Glomerular endothelial cell (primary cell): ENCODE measurements around the gene IFITM5. TPM values are rescaled to one million over a fixed set of nuclear protein-coding genes. Genes with fewer than 3 reads are reported as not detected.
"Not testable (repeated sequence)": the region's sequence is repeated elsewhere in the genome, so short reads cannot be mapped to it uniquely, and the experiment has no call there.

Experiments used
- DNase-seq: peaks from one replicate; pipeline ENCODE4 v3.0.0-alpha.2; 2011; ENCODE audit warnings: low read depth, low spot score; ENCODE audit errors: extremely low read depth
- total RNA-seq: library from RNA; depleted of rRNA; stranded (reverse); fragments of >200 nt; gene quantifications from 2 replicates; pipeline ENCODE4 v1.2.3, GENCODE V29; 2015

The IFITM5 gene
- total RNA-seq, 1 donor from 2014 or later: not detected

GRCh38 chr11:269146-269890, 30.0 kb downstream of the IFITM5 start:
- DNase-seq: no peak

GRCh38 chr11:268716-269145, 30.6 kb downstream of the IFITM5 start:
- not testable (repeated sequence) for DNase-seq

GRCh38 chr11:267491-267994, 31.8 kb downstream of the IFITM5 start:
- DNase-seq: no peak

- DNase-seq: no peak
Observed at GRCh38 chr11:266676-267439, 32.5 kb downstream of the IFITM5 start.

- no peak for DNase-seq
Observed at GRCh38 chr11:261624-262023, 37.7 kb downstream of the IFITM5 start.

GRCh38 chr11:259413-259812, 39.9 kb downstream of the IFITM5 start:
- no peak for DNase-seq

GRCh38 chr11:257766-258493, 41.4 kb downstream of the IFITM5 start:
- no peak for DNase-seq

GRCh38 chr11:256952-257737, 42.2 kb downstream of the IFITM5 start:
- no peak for DNase-seq

- no peak for DNase-seq
Observed at GRCh38 chr11:255816-256215, 43.5 kb downstream of the IFITM5 start.

GRCh38 chr11:255176-255575, 44.1 kb downstream of the IFITM5 start:
- no peak for DNase-seq

- DNase-seq: no peak
Observed at GRCh38 chr11:253886-254270, 45.4 kb downstream of the IFITM5 start.

- no peak for DNase-seq
Observed at GRCh38 chr11:253160-253885, 46.0 kb downstream of the IFITM5 start.

- no peak for DNase-seq
Observed at GRCh38 chr11:252666-253065, 46.7 kb downstream of the IFITM5 start.

- DNase-seq: no peak
Observed at GRCh38 chr11:251550-251949, 47.8 kb downstream of the IFITM5 start.

- DNase-seq: no peak
Observed at GRCh38 chr11:250740-251299, 48.5 kb downstream of the IFITM5 start.

GRCh38 chr11:250274-250673, 49.1 kb downstream of the IFITM5 start:
- DNase-seq: no peak

GRCh38 chr11:249062-249461, 50.3 kb downstream of the IFITM5 start:
- no peak for DNase-seq
